ENCODE data around the gene ZNF408. TPM values are rescaled to one million over a fixed set of nuclear protein-coding genes. Genes with fewer than 3 reads are reported as not detected.
"Not testable (repeated sequence)": the region's sequence is repeated elsewhere in the genome, so short reads cannot be mapped to it uniquely, and the experiment has no call there.

Gene ZNF408
- total RNA-seq, 2 experiments from 2014 or later: 15.8 to 16.1 TPM

DNA sequence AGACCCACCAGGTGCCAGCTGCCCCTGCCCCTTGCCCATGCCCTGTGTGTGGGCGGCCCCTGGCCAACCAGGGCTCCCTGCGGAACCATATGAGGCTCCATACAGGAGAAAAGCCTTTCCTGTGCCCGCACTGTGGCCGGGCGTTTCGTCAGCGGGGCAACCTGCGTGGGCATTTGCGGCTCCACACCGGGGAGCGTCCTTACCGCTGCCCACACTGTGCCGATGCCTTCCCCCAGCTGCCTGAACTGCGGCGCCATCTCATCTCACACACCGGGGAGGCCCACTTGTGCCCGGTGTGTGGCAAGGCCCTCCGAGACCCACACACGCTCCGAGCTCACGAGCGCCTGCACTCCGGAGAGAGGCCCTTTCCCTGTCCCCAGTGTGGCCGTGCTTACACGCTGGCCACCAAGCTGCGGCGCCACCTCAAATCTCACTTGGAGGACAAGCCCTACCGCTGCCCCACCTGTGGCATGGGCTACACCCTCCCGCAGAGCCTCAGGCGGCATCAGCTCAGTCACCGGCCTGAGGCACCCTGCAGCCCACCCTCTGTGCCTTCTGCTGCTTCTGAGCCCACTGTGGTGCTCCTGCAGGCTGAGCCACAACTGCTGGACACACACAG is 4.3 kb downstream of the ZNF408 start:
- peaks cover 23% of the 10 kb centered on the region for H3K4me1 Mint-ChIP-seq (ENCODE audit: low read depth)
- H3K4me3 Mint-ChIP-seq: no peak overlapping the region
- no peak overlapping the region for H3K27ac Mint-ChIP-seq
- ChIA-PET POLR2A (no interaction called here), CTCF (no interaction called here)
- ATAC-seq (no peak), DNase-seq (no peak)
- peaks cover 60% of the 10 kb centered on the region for H3K36me3 Mint-ChIP-seq (ENCODE audit: low read depth)
- no peaks in the 10 kb centered on the region for H3K27me3 Mint-ChIP-seq (ENCODE audit: low read depth)
- no peaks in the 10 kb centered on the region for H3K9me3 Mint-ChIP-seq (ENCODE audit: insufficient read depth)

DNA sequence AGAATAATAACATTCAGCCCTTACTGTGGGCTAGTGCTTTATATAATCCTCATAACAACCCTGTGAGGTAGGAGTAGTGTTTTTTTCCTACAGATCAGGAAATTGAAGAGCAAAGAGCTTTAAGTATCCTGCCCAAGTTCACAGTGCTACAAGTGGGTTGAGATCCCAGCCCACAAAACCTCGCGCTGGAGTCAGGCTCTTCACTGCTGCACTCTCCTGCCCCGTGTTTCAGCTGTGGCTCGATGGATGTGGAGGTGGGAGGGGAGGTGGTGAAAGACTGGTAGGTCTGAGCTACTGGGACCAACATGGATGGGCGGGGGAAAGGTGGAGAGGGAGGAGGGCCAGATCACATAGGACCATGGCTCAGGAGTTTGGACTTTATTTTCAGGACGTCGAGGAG is 6.1 kb downstream of the ZNF408 start:
- Mint-ChIP-seq H3K27ac (no peak overlapping the region), H3K4me1 (ENCODE audit: low read depth) (peaks cover 16% of the 10 kb centered on the region), H3K27me3 (ENCODE audit: low read depth) (no peaks in the 10 kb centered on the region), H3K36me3 (ENCODE audit: low read depth) (peaks cover 47% of the 10 kb centered on the region), H3K4me3 (no peak overlapping the region), H3K9me3 (ENCODE audit: insufficient read depth) (no peaks in the 10 kb centered on the region)
- ChIA-PET POLR2A (interaction anchor here (1.4 kb wide), 1 partner anchor 36 kb away, joined by 4 read pairs; no protein-coding TSS in a partner anchor), CTCF (no interaction called here)
- DNase-seq: no peak
- ATAC-seq: no peak

DNA sequence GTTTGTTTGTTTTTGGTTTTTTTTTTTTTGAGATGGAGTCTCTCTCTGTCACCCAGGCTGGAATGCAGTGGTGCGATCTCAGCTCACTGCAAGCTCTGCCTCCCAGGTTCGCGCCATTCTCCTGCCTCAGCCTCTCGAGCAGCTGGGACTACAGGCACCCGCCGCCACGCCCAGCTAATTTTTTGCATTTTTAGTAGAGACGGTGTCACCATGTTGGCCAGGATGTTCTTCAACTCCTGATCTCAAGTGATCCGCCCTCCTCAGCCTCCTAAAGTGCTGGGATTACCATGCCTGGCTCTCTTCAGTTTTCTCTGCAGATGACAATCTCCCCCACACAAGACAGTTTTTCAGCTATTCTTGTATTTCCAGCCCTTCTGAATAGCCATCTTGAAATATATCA is 8.5 kb downstream of the ZNF408 start:
- H3K27me3 Mint-ChIP-seq (ENCODE audit: low read depth); H3K27ac Mint-ChIP-seq; H3K9me3 Mint-ChIP-seq (ENCODE audit: insufficient read depth); DNase-seq; H3K4me3 Mint-ChIP-seq; H3K4me1 Mint-ChIP-seq (ENCODE audit: low read depth); POLR2A ChIA-PET; ATAC-seq: not testable (repeated sequence)
- H3K36me3 Mint-ChIP-seq (ENCODE audit: low read depth): peaks cover 26% of the 10 kb centered on the region
- CTCF ChIA-PET: interaction anchor here (1.0 kb wide), 1 partner anchor 9 kb away, joined by 4 read pairs; the partner anchor contains the start of genes ARHGAP1 and ZNF408

DNA sequence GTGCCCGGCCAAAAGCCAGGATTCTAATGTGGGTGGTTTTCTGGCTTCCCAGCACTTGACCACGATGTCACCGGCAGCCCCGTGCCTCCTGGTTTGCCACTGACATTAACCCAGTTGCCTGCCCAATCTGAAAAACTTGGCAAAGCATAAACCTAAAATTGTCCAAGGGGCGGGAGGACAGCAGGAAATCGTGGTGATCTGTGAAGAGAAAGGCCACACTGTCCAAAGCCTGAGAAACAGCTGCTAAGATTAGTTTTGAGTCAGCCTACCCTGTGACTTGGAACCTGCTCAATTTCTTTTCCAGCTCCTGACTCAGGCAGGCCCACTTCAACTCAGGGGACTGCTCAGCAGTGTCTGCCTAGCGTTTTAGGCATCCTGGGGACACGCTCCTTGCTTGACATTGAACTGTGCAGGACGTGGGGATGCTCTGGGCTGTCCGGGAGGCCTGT is 10.0 kb downstream of the ZNF408 start:
- H3K36me3 Mint-ChIP-seq (ENCODE audit: low read depth): peaks cover 18% of the 10 kb centered on the region
- DNase-seq: no peak
- H3K4me1 Mint-ChIP-seq (ENCODE audit: low read depth): no peaks in the 10 kb centered on the region
- H3K4me3 Mint-ChIP-seq: no peak overlapping the region
- no peaks in the 10 kb centered on the region for H3K9me3 Mint-ChIP-seq (ENCODE audit: insufficient read depth)
- ChIA-PET CTCF (no interaction called here), POLR2A (no interaction called here)
- no peaks in the 10 kb centered on the region for H3K27me3 Mint-ChIP-seq (ENCODE audit: low read depth)
- H3K27ac Mint-ChIP-seq: peak overlapping the region; percentile 10
- no peak for ATAC-seq

DNA sequence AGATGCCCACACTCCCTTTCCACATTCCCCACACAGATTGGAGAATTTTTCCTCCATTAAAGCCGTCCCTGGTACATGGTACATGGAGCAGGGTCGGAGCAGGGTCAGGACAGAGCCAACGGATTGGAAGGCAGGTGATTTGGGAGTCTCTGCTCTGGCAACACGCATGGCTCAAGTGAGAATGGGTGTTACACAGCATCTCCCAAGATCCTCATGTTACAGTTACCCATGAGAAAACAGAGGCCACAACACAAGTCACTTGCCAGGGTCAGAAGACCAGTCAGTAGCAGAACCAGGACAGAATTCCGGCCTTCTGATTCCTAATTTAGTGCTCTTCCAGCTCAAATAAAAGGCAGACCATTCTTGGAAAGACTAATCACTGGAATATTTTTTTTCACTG is 10.5 kb downstream of the ZNF408 start:
- no peaks in the 10 kb centered on the region for H3K27me3 Mint-ChIP-seq (ENCODE audit: low read depth)
- H3K9me3 Mint-ChIP-seq (ENCODE audit: insufficient read depth): no peaks in the 10 kb centered on the region
- ChIA-PET CTCF (no interaction called here), POLR2A (no interaction called here)
- DNase-seq: no peak
- H3K4me3 Mint-ChIP-seq: no peak overlapping the region
- peak overlapping the region; percentile 10 for H3K27ac Mint-ChIP-seq
- no peak for ATAC-seq
- peaks cover 14% of the 10 kb centered on the region for H3K36me3 Mint-ChIP-seq (ENCODE audit: low read depth)
- H3K4me1 Mint-ChIP-seq (ENCODE audit: low read depth): no peaks in the 10 kb centered on the region

DNA sequence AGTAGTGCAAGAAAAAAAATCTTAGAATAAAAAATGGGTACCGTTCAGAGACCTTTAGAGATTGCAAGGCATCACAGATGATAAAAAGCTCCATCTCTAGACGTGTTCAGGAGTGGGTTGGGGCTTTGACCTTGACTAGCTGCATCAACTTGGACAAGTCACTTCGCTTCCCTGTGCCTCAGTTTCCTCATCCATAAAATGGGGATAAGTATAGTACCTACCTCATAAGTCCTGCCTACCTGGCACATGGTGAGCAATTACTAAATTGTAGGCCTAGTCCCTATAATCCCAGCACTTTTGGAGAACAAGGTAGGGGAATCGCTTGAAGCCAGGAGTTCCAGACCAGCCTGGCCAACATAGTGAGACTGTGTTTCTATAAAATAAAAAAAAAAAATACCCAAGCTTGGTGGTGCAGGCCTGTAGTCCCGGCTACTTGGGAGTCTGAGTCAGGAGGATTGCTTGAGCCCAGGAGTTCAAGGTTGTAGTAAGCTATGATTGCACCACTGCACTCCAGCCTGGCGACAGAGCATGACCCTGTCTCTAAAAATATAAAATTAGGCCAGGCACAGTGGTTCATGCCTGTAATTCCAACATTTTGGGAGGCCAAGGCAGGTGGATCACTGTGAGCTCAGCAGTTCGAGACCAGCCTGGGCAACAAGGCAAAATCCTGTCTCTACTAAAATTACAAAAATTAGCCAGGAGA is 12.2 kb downstream of the ZNF408 start:
- H3K4me1 Mint-ChIP-seq (ENCODE audit: low read depth): peaks cover under 1% of the 10 kb centered on the region
- no peak overlapping the region for H3K27ac Mint-ChIP-seq
- H3K27me3 Mint-ChIP-seq (ENCODE audit: low read depth): no peaks in the 10 kb centered on the region
- ChIA-PET POLR2A (interaction anchor here (1.1 kb wide), 1 partner anchor 158 kb away, joined by 3 read pairs; no protein-coding TSS in a partner anchor), CTCF (no interaction called here)
- ATAC-seq (no peak), DNase-seq (no peak)
- H3K4me3 Mint-ChIP-seq: no peak overlapping the region
- no peaks in the 10 kb centered on the region for H3K9me3 Mint-ChIP-seq (ENCODE audit: insufficient read depth)
- H3K36me3 Mint-ChIP-seq (ENCODE audit: low read depth): peaks cover 2% of the 10 kb centered on the region

DNA sequence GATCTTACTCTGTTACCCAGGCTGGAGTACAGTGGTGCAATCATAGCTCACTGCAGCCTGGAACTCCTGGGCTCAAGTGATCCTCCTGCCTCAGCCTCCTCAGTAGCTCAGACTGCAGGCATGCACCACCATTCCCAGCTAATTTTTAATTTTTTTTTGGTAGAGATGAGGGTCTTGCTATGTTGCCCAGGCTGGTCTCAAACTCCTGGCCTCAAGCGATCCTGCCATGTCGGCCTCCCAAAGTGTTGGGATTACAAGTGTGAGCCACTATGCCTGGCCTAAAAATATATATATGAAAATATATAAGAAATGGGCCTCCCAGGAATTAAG is 17.0 kb downstream of the ZNF408 start:
- CTCF ChIA-PET; DNase-seq; H3K27me3 Mint-ChIP-seq (ENCODE audit: low read depth); H3K36me3 Mint-ChIP-seq (ENCODE audit: low read depth); H3K27ac Mint-ChIP-seq; H3K9me3 Mint-ChIP-seq (ENCODE audit: insufficient read depth); ATAC-seq; H3K4me1 Mint-ChIP-seq (ENCODE audit: low read depth); H3K4me3 Mint-ChIP-seq: not testable (repeated sequence)
- POLR2A ChIA-PET: interaction anchor here (0.8 kb wide), 1 partner anchor 17 kb away, joined by 3 read pairs; the partner anchor contains the start of genes ARHGAP1 and ZNF408

DNA sequence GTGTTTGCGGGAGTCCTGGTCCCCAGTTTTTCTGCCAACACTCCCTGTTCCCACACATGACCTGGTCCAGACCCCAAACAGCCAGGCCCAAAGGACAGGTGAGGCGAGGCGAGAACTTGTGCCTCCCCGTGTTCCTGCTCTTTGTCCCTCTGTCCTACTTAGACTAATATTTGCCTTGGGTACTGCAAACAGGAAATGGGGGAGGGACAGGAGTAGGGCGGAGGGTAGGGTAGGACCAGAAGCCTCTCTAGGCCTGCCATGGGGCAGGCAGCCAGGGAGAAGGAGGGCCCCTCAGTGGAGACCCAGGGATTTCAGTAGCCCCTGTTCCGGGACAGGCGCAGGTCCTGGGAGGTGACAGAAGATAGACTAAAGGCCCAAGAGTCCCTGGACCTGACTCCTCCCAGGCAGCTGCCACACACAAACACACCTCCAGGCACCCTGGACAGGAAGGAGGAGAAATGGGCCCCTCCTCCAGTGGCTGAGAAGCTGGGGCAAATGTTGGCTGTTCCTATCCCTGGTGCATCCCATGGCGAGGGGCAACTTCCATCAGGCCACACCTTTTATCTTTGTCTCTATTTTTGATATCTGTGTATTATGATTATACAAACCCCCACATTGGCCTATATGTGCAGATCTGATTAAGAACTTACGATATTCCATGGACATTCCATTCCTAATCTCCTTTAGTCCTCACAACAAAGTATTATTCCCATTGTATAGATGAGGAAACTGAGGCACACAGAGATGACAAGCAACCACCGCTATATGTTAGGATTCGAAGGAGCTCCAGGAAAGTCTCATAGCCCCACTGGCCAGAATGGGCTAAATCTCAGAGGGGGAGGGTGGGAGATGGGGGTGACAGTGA is 17.6 kb downstream of the ZNF408 start:
- no peaks in the 10 kb centered on the region for H3K27me3 Mint-ChIP-seq (ENCODE audit: low read depth)
- H3K4me3 Mint-ChIP-seq: no peak overlapping the region
- ATAC-seq (peak; percentile 71), DNase-seq (no peak)
- POLR2A ChIA-PET: no interaction called here
- CTCF ChIA-PET: no interaction called here
- H3K4me1 Mint-ChIP-seq (ENCODE audit: low read depth): peaks cover 8% of the 10 kb centered on the region
- no peaks in the 10 kb centered on the region for H3K9me3 Mint-ChIP-seq (ENCODE audit: insufficient read depth)
- no peaks in the 10 kb centered on the region for H3K36me3 Mint-ChIP-seq (ENCODE audit: low read depth)
- H3K27ac Mint-ChIP-seq: peak overlapping the region; percentile 49

DNA sequence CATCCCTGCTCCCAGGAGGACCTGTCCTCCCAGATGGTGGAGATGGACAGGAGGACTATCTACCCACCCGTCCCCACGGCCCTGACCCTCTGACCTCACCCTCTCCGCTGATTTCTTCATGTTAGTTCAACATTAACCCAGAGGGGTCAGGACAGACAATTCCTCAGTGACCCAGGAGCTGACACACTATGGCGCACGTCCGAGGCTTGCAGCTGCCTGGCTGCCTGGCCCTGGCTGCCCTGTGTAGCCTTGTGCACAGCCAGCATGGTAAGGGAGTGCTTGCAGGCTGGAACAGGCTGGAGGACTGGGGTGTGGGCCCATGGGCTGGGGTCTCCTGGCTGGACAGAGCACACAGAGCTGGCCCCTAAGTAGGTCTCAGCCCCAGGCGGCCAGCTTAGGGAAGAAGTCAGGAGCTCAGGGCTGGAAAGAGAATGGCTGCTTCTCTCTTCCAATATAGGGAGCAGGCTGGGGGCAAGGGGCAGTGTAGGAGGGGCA is 18.3 kb downstream of the ZNF408 start, which contains the start of gene F2:
F2 (plus strand) TSS at position 166 of the 495 bp plus-strand sequence; CDS start at position 189, 23 bp downstream.
- peaks cover 8% of the 10 kb centered on the region for H3K4me1 Mint-ChIP-seq (ENCODE audit: low read depth)
- no peak for ATAC-seq
- H3K27ac Mint-ChIP-seq: peak within 1 kb of the TSS; percentile 49
- no peak within 1 kb of the TSS for H3K4me3 Mint-ChIP-seq
- H3K9me3 Mint-ChIP-seq (ENCODE audit: insufficient read depth): no peaks in the 10 kb centered on the region
- no peak for DNase-seq
- POLR2A ChIA-PET: no interaction called here
- CTCF ChIA-PET: no interaction called here
- no peaks in the 10 kb centered on the region for H3K36me3 Mint-ChIP-seq (ENCODE audit: low read depth)
- H3K27me3 Mint-ChIP-seq (ENCODE audit: low read depth): no peaks in the 10 kb centered on the region

DNA sequence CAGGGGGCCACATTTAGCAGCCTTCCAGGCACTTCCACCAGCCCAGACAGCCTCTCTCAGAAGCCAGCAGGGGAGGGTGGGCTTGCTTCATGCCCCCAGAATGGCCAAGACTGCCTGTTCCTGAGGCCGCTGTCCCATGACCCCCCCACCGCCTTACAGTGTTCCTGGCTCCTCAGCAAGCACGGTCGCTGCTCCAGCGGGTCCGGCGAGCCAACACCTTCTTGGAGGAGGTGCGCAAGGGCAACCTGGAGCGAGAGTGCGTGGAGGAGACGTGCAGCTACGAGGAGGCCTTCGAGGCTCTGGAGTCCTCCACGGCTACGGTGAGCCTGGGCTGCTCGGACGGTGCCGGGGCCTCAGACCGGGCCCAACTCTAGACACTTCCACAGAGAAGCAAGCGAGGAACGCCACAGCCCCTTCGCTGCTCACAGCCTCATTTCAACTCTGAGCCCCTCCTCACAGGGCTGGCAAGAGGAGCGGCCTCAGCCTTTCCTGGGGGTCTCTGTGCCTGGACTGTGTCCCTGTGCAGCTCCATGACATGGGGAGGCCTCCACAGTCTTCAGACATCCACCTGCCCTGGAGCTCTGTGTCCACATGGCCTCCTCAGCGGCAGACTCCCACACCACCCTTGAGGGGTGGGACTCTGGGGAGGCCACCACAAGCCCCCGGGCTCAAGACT is 18.9 kb downstream of the ZNF408 start:
- ATAC-seq (no peak), DNase-seq (no peak)
- ChIA-PET CTCF (no interaction called here), POLR2A (no interaction called here)
- Mint-ChIP-seq H3K36me3 (ENCODE audit: low read depth) (no peaks in the 10 kb centered on the region), H3K27me3 (ENCODE audit: low read depth) (no peaks in the 10 kb centered on the region), H3K4me1 (ENCODE audit: low read depth) (peaks cover 8% of the 10 kb centered on the region), H3K9me3 (ENCODE audit: insufficient read depth) (no peaks in the 10 kb centered on the region), H3K4me3 (no peak overlapping the region), H3K27ac (no peak overlapping the region)

DNA sequence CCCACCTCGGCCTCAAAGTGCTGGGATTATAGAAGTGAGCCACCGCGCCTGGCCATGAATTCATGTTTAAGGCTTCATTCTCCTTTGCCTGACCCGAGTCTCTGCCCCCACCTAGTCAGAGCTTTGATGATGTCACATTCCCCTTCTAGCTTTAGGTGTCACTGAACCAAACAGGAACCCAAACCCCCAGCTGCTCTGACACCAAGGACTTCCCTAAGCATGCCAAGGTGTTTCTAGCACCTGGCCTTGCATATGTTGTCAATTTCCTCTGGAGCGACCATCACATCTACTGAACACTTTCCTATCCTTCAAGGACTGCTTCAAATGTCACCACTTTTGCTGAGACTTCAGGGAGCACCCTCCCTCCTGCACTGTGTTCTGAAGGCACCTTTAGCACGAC is 20.5 kb downstream of the ZNF408 start:
- ATAC-seq (no peak), DNase-seq (no peak)
- ChIA-PET POLR2A (no interaction called here), CTCF (no interaction called here)
- H3K27ac Mint-ChIP-seq: no peak overlapping the region
- H3K9me3 Mint-ChIP-seq (ENCODE audit: insufficient read depth): no peaks in the 10 kb centered on the region
- no peak overlapping the region for H3K4me3 Mint-ChIP-seq
- peaks cover 8% of the 10 kb centered on the region for H3K4me1 Mint-ChIP-seq (ENCODE audit: low read depth)
- no peaks in the 10 kb centered on the region for H3K27me3 Mint-ChIP-seq (ENCODE audit: low read depth)
- H3K36me3 Mint-ChIP-seq (ENCODE audit: low read depth): no peaks in the 10 kb centered on the region
